HG03066 (cell line): Measurements from ENCODE around the gene ATP8A2.
"Not testable (repeated sequence)": the region's sequence is repeated elsewhere in the genome, so short reads cannot be mapped to it uniquely, and the experiment has no call there.

Experiments
- ATAC-seq: cut with Tn5 transposase; IDR thresholded peaks from one replicate; pipeline ENCODE4 v1.9.1; 2021; ENCODE audit warnings: low read depth; ENCODE audit not compliant: unreplicated experiment

Gene ATP8A2

DNA sequence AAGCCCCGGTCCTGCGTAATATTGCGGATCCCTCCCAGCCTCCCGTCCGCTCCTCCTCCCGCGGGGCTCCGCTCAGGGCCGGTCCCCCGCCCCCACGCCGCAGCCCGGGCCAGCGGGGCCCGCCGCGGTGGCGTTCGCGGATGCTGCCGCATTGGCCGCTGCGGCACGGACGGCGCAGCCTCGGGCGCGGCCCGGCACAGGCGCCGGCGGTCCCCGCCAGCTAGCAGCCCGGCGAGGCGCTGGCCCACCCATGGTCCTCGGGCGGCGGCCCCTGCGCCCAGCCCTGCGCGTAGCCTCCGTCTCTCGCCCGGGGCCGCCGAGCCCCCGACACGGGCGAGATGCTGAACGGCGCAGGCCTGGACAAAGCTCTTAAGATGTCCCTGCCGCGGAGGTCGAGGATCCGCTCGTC is at the start of gene ATP8A2:
ATP8A2 (plus strand) TSS at position 100 of the 409 bp plus-strand sequence; CDS start at position 339, 239 bp downstream.
- no peak for ATAC-seq

DNA sequence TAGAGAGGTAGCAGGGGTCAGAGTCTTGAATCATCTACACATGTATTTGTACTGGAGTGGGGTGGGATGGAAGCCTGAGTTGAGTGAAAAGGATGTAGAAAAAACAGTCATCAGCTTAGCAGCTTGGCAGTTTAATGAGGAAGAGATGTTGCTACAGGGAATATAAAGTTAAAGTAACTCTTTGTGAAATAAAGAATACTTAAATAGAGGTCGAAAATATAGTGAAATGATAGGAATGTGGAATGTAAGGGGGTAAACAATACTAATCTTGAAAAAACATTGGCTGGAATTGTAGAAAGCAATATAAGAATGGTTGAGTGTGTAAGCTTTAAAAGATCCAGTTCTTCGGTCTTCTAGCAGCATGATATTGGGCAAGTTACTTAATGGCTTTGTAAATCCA is 47.7 kb upstream of the ATP8A2 start:
- no peak for ATAC-seq

DNA sequence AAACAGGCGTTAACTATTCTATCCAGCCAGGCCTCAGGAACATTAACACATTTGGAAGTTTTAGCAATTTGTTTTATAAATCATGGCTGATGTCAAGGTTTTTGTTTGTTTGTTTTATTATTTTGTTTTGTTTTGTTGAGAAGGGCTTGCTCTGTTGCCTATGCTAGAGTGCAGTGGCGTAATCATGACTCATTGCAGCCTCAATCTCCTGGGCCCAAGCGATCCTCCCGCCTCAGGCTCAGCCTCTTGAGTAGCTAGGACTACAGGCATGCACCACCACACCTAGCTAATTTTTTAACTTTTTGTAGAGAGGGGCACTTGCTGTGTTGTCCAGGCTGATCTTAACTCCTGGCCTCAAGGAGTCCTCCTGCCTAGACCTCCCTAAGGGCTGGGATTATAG is 42.1 kb upstream of the ATP8A2 start:
- ATAC-seq: no peak

DNA sequence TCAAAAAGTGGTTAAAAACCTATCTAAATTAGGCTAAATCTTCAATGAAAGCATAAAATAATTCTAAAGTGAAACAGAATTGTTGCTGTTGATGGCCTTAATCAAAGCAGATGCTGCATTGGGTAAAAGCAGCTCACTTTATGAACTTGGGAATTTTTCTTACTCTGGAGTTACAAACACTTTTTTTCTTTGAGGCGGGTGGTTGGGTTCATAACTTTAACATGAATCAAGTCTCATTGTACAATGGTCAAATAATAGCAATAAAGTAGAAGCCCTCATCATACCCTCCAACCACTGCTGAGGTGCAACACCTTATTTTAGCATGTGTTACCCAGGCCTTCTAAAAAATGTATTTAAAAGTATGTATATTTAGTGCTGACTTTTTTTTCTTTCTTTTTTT is 41.2 kb upstream of the ATP8A2 start:
- ATAC-seq: no peak

DNA sequence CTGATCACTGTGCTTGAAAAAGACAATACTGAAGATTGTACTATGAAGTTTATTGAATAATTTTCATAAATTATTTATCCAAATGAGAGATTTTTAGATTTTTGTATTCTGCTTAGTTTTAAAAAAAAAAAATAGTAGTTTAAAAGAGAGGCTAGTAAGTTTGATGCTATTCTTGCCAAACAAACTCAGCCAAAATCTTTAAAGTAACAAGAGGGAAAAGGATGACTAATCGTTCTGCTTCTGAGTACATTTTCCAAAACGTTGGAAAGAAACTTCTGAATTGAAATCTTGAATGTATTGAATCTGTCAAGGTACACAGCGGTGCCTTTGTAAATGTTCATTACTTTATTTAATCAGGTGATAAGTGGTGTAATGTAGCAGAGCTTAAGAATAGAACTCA is 35.9 kb upstream of the ATP8A2 start:
- ATAC-seq: no peak

DNA sequence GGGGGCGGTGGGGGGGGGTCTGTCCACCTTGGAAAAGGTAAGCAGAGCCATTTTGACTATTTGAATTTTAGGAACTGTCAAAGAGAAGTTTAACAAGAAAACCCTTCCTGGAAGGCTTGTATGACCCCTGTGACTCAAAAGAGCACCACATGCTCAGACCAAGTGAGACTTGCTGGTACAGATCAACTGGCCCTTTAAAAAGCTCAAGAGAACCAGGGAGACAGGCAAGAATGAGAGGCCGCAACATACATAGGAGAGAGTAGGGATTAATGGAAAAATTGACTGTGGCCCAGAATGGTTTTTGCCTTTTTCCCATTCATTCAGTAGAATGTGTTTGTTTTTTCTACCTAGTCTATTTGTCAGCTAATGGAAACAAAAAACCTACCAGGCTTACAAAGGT is 26.2 kb upstream of the ATP8A2 start:
- ATAC-seq: no peak

DNA sequence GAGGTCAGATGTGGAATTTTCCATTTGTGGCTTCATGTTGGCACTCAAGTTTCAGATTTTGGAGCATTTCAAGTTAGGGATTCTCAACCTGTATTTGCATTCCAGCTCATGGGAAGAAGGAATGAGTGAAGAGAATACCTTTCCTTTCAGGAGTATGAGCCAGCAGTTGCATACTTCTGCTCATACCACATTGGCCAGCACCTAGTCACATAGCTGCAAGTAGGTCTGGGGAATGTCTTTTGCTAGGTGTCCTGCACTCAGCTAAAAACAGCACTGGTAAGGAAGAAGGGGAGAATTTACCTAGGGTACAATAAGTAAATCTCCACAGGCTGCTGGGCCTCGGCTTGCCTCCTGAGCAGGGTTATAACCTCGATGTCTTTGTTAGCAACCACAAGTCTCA is 24.6 kb upstream of the ATP8A2 start:
- ATAC-seq: no peak

DNA sequence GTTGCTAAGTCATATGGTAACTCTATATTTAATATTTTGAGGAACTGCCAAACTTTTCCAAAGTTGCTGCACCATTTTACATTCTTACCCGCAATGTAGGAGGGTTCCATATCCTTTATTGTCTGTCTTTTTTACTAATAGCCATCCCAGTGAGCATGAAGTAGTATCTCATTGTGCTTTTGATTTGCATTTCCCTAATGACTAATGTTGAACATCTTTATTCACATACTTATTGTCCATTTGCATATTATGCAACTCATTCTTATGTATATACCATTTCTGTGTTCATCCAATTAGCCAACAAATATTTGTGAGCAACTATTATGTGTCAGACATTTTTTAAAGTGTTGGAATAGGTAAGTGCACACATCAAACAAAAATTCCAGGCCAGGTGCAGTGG is 20.4 kb upstream of the ATP8A2 start:
- no peak for ATAC-seq

DNA sequence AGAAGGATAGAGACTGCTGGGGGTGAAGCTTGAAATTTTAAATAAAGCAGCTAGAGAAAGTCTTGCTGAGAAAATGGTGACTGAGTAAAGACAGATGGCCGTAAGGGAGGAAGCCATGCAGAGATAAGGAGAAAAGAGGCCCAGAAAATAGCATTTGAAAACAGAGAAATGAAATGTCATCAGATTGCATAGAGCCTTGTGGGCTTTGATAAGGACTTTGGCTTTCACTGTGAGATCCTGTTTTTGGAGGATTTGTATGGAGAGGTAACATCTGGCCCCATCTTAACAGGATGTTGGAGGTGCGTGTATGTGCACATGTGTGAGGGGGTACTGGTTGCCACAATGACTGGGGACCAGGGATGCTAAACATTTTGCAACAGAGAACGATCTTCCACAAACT is 19.5 kb upstream of the ATP8A2 start:
- no peak for ATAC-seq

DNA sequence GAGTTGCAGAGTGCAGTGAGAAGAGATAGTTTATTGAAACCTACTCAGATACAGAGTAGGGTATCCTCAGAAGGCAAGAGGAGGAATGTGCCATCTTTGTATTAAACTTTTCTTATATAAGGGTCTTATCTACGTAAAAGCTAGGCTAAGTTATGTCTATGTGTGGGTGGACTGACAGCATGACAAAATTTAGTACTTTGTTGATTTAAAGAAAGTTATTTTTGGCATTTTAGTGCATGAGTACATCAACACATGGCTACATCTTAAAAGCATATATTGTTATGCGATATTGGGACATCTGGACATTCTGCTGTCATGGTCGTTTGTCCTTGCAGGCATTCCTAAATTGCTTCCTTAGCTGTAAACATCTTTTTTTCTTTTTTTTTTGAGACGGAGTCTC is 19.0 kb upstream of the ATP8A2 start:
- ATAC-seq: no peak

DNA sequence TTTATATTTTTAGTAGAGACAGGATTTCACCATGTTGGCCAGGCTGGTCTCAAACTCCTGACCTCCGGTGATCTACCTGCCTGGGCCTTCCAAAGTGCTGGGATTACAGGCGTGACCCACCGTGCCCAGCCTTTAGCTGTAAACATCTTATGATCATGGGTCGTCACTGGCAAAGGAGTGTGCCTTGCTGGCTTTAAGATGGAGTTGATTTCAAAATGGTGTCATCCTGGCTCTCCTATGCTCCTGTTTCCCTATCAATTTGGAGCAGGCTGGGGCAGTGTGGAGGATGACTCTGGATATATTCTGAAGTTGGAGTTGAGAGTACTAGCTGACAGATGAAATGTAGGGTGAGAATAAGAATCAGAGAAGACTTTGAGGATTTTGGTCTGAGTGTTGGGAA is 18.4 kb upstream of the ATP8A2 start:
- ATAC-seq: no peak

DNA sequence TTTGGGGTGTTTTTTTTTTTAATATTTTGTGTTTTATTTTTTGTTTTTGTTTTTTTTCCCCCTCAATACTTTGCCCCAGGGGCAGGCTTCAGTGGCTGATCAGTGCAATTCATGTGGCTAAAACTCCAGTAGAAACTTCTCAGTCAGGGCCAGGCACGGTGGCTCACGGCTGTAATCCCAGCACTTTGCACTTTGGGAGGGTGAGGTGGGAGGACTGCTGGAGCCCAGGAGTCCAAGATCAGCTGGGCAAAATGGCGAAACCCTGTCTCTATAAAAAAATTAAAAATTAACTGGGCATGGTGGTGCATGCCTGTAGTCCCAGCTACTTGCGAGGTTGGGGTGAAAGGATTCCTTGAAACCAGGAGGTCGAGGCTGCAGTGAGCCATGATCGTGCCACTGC is 17.4 kb upstream of the ATP8A2 start:
- ATAC-seq: no peak

DNA sequence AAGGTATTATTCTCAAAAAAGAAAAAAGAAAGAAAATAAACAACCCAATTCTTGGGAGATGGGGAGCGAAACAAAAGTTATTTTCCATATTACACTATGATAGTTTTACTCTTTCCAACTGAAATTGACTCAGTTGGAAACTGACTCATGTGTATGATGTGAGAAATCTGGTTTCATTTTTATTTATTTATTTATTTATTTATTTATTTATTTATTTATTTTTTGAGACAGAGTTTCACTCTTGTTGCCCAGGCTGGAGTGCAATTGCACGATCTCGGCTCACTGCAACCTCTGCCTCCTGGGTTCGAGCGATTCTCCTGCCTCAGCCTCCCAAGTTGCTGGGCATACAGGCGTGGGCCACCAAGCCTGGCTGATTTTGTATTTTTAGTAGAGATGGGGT is 11.3 kb upstream of the ATP8A2 start:
- ATAC-seq: not testable (repeated sequence)

DNA sequence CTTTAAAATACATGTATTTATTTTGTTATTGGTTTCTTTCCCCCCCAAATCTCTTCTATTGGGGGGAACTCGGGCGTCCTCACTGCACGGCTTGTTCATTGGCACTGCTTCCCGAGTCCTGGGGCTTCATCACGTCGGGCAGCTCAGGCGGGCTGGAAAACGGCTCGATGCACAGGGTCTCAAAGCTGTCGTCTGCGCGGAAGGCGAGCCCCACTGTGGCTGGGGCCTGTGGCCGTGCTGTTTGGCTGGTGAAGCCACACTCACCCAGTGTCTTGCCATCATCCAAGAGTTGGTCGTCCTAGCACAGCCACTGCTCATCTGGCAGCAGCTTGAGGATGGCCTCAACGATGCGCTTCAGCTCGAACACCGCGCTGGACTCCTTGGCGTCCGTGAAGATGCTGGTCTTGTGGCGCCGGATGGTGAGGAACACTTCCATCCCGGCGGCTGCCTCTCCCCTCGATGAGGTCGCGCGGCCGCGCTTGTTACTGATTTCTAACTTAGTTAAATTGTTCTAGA is 6.0 kb upstream of the ATP8A2 start:
- ATAC-seq: no peak

DNA sequence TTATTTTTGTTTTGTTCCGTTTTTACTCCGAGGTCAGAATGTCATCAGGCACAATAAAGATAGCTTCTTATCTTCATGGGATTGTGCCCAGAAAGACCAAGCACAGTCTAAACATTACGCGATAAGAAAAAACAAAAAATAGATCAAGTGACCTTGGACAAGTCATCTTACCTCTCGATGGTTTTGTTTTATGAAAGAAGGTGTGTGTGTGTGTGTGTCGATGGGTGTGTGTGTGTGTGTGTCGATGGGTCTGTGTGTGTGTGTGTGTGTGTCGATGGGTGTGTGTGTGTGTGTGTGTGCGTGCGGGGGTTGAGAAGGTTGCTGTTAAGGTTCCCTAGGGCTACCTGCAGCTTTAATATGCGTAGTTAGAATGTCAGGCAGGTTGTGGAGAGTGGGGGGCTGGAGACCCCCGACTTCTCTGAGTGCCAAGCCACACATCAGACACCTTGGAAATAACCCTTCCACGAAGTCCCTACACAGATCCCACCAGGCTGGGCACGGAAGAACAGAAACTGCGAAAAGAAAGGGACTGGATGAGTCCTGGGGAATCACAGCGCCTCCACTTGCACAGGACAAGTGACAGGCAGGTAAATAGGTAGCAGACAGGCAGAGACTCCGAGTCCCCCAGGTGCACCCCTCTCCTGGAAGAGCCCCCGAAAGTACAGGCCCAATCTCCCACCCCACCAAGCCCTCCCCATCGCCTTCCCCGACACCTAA is 458 bp upstream of the ATP8A2 start:
- no peak for ATAC-seq

DNA sequence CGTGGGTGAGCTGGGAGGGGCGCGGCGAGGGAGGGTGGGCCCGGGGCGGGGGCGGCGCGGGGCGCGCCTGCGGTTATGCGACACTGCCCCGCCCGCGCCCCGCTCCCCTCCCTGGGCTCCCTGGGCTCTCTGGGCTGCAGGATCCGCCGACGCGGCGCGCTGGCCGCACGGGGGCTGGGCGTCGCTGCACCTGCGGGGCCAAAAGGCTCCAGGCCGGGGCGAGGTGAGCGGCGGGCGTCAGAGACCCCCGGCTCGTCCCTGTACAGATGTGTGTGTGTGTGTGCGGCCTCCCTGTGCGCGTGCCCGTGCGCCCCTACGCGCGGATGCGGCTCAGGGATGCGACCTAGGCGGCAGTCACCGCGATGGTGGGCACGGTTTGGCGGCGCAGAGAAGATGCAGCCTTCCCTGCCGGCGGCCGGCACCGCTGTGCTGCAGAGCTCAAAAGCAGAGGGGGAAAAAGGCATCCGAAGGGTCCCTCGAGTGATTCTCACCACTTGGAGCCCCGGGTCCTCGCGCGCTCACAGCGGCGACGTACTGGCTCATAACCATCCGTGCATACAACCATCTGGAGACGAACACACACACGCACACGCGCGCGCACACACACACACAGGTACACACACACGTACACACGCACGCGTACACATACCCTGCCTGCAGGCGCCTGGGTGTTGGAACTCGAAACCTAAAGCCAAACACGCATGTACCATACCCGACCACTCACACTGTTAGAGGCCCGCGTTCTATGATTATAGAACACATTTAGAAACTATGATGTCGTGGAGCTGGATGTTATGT is 709 bp downstream of the ATP8A2 start:
- no peak for ATAC-seq

DNA sequence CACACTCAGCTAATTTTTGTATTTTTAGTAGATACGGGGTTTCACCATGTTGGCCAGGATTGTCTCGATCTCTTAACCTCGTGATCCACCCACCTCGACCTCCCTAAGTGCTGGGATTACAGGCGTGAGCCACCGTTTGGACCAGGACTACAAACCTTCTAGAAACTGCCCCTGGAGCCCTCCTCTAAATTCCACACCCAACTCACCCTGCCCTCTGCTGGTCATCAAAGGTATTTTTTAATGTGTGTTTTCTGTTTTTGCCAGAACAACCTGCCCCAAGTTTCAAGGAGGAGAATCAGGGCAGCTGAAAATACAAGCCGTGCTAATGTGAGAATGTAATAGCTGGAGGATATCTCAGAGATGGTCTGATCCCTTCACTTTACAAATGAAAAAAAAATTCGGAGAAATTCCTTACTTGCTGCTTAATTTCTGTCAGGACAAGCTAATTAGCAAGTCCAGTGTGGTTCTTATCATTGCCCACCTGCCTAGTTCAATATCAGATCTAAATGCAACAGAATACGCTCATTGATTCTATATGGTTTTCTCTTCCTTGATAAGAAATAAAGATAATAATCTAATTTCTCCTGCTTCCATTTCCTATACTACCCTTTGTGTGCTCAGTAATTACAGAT is 4.1 kb downstream of the ATP8A2 start:
- ATAC-seq: no peak

DNA sequence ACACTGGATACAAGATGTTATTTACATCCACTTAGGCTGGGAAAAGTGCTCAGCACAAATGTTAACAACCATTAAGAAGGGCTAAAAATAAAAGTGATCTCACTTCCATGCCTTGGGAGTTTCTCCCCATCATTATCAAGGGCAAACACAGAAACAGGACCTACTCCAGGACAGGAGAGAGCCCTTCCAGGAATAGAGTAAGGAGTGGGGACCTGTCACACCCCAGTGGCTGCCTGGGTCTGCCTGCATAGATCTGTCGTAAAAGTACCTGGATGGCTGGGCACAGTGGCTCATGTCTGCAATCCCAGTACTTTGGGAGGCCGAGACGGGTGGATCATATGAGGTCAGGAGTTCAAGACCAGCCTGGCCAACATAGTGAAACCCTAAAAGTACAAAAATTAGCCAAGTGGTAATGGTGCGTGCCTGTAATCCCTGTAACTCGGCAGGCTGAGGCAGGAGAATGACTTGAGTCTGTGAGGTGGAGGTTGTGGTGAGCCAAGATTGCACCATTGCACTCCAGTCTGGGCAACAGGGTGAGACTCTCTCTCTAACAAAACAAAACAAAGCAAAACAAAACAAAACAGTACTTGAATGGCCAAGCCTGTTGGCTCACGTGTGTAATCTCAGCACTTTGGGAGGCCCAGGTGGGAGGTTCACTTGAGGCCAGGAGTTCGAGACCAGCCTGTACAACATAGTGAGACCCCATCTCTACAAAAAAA is 5.6 kb downstream of the ATP8A2 start:
- no peak for ATAC-seq

DNA sequence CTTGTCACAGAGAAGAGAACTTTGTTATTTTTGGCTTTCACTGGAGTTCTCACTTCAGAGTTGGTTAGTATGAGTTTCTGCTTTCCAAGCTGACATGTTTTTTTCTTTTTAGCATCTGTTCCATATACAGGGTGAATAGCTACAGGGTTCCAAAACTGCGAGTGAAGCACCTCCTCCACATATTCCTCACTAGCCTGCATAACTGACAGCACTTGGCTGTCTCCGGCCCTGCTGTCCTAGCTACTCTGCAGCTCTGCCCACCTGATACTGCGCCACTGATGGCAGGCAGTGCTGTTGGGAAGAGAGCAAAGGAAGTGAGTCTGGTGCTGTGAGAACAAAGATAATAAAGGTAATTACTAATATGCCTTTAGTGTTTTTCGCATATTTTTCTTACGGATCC is 6.8 kb downstream of the ATP8A2 start:
- ATAC-seq: no peak

DNA sequence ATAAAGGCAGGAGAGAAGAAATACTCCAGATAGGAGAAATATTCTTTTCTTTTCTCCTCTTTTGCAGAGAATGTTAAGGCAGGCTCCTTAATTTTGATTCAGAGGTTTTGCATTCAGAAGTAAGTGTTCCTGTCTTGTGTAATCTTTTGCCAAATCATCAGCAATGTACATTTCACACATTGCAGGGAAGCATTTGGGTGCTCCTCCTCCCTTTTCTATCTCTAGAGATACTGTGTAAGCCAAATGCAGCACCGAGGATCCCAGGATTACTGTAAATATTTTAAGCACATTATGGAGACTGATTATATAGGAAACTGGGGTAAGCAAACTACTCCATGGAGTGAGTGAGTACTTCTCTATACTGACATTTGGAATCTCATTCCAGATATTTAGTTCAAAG is 7.2 kb downstream of the ATP8A2 start:
- ATAC-seq: no peak

DNA sequence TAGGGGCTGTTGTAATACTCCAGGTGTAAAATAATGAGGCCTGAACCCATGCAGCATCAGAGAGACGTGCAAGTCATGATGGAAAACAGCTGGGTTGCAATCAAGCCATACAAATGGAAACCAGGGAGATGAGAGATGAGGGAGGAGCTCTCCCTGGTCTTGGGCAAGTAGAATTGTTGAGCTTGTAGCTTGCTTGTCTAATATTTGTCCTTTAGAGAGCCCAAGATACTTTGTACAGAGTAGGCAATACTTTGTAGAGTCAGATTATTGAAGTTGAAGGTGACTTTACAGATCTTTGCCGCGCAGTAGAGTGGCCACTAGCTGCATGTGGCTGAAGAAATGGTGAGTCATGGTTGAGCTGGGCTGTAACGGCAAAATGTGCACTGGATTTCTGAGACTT is 8.3 kb downstream of the ATP8A2 start:
- ATAC-seq: no peak
